ENCODE results near the gene TMEM163. TPM values are rescaled to one million over a fixed set of nuclear protein-coding genes. Genes with fewer than 3 reads are reported as not detected.
A peak's percentile ranks its signal among the peaks of the same experiment; 100 is the strongest.

TMEM163 gene
- total and polyA plus RNA-seq, 12 donors, result 0.16 to 1.7 (median 0.37) TPM

GRCh38 chr2:134555411-134555810 lies 163.4 kb downstream of the TMEM163 start:
- WGBS, 2 donors, result 92 to 93% methylated on average over 6 of the region's 6 CpGs
- ATAC-seq (no peak), DNase-seq (no peak)
- H3K27me3 ChIP-seq, result peaks cover 0 to 5% (median 0%) of the 10 kb centered on the region in 7 donors
- TF ChIP-seq CTCF (IDR thresholded peaks at IDR 0.05), result no peak
- no peak overlapping the region for H3K4me3 ChIP-seq
- H3K36me3 ChIP-seq, result no peaks in the 10 kb centered on the region
- H3K27ac ChIP-seq, result no peak overlapping the region
- no peaks in the 10 kb centered on the region for H3K9me3 ChIP-seq
- intact Hi-C loops (cut with DNase I), result no loop called here
- H3K4me1 ChIP-seq, result no peaks in the 10 kb centered on the region

GRCh38 chr2:134553657-134554056 lies 165.1 kb downstream of the TMEM163 start:
- no peak for ATAC-seq
- peaks cover 0 to 5% (median 0%) of the 10 kb centered on the region in 7 donors for H3K27me3 ChIP-seq
- intact Hi-C loops (cut with DNase I), result loop anchor here in 1 of 10 donors (5.0 kb wide), 1 partner anchor 51 kb away; no protein-coding TSS in a partner anchor
- DNase-seq, result no peak
- TF ChIP-seq CTCF (IDR thresholded peaks at IDR 0.05), result no peak
- H3K4me1 ChIP-seq, result no peaks in the 10 kb centered on the region
- no peak overlapping the region for H3K4me3 ChIP-seq
- 94 to 96% methylated on average over 7 of the region's 7 CpGs for WGBS, 2 donors
- no peaks in the 10 kb centered on the region for H3K36me3 ChIP-seq
- no peak overlapping the region for H3K27ac ChIP-seq
- H3K9me3 ChIP-seq, result no peaks in the 10 kb centered on the region

- no peaks in the 10 kb centered on the region for H3K36me3 ChIP-seq
- intact Hi-C loops (cut with DNase I), result loop anchor here in 1 of 10 donors (5.0 kb wide), 1 partner anchor 48 kb away; no protein-coding TSS in a partner anchor
- H3K27ac ChIP-seq, result no peak overlapping the region
- DNase-seq (no peak), ATAC-seq (no peak)
- H3K9me3 ChIP-seq, result no peaks in the 10 kb centered on the region
- no peak for TF ChIP-seq CTCF (IDR thresholded peaks at IDR 0.05)
- peaks cover 0 to 5% (median 0%) of the 10 kb centered on the region in 7 donors for H3K27me3 ChIP-seq
- H3K4me1 ChIP-seq, result no peaks in the 10 kb centered on the region
- no peak overlapping the region for H3K4me3 ChIP-seq
- WGBS, 2 donors, result 76 to 81% methylated on average over 13 of the region's 13 CpGs
These were observed 168.1 kb downstream of the TMEM163 start for GRCh38 chr2:134550566-134551164.

GRCh38 chr2:134549104-134549503 lies 169.7 kb downstream of the TMEM163 start:
- no peak overlapping the region for H3K27ac ChIP-seq
- H3K4me1 ChIP-seq, result no peaks in the 10 kb centered on the region
- ATAC-seq (peak in 3 of 8 donors; percentile 49 to 83 (median 49)), DNase-seq (no peak)
- TF ChIP-seq CTCF (IDR thresholded peaks at IDR 0.05), result no peak
- H3K9me3 ChIP-seq, result no peaks in the 10 kb centered on the region
- peaks cover 0 to 8% (median 0%) of the 10 kb centered on the region in 7 donors for H3K27me3 ChIP-seq
- intact Hi-C loops (cut with DNase I), result no loop called here
- H3K4me3 ChIP-seq, result no peak overlapping the region
- H3K36me3 ChIP-seq, result no peaks in the 10 kb centered on the region
- WGBS, 2 donors, result 77 to 78% methylated on average over 3 of the region's 3 CpGs

All from heart right ventricle (tissue), 16 donors.